Measurements from ENCODE around the gene CTSH.
"Not testable (repeated sequence)": the region's sequence is repeated elsewhere in the genome, so short reads cannot be mapped to it uniquely, and the experiment has no call there.

The CTSH gene

DNA sequence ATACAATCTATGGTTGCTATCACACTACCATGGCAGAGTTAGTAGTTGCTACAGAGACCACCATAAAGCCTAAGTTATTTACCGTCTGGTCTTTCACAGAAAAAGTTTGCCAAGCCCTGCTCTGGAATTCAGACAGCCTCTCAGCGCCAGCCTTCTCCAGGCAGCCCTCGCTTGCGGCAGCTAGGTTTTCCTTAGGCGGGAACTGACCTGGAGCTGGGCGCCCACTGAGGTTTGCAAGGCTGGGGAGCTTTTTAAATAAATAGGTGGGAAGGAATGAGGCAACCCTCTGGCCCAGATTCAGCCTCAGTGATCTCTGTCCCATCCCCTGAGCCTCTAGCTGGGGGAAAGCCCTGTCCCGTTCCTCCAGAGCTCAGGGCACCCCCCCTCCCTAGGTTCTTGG is 1.2 kb downstream of the CTSH start:
- in situ Hi-C loops (cut with MboI; ENCODE audit: low sequenced_read_pairs), result no loop called here

GRCh38 chr15:78942741-78943140 is 2.1 kb downstream of the CTSH start:
- in situ Hi-C loops (cut with MboI; ENCODE audit: low sequenced_read_pairs), result no loop called here

GRCh38 chr15:78938658-78939488 is 6.0 kb downstream of the CTSH start:
- in situ Hi-C loops (cut with MboI; ENCODE audit: low sequenced_read_pairs), result no loop called here

DNA sequence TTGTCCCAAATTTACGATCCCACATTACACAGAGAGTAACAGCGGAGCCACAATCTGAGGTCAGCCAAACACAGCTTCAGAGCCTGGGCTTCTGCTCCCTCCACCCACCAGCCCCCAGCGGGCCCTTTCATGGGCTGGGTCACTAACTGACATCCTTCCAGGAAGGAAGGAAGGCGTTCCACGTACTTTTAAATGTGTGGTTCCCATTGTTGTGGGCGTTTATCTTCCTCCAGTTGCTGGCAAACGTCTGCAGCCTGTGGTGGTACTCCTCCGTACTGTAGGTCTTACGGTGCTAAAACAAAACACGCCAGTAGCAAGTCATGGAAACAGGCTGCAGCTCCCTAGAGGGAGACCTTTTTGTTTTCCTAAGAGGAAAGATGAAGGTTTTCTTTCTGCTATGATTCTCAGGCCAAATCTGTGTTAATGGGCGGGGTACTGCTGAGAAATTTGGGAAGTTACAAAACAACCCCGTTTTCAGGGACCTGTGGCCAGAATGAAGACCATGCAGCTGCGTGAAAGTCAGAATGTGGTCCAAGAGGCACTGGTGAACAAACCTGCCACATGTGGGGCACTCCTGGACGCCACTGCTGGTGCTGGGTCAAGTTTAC is 7.6 kb downstream of the CTSH start:
- in situ Hi-C loops (cut with MboI; ENCODE audit: low sequenced_read_pairs), result no loop called here

DNA sequence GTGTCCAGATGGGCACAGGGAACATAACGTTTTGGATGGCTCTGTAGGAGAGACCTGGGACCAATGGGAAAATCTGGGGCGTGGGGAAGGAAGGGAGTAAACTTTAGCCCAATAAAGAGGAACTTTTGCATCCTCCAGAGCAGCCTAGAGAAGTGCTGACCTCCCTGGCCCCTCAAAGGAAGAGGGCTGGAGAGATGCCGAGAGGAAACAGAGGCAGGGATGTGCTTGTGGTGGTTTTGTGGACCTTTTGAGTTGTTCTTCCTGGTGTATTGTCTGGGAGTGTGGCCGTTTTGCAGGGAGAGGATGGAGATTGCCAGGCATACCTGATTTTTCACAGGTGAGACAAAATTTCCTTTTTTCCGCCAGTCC is 10.2 kb downstream of the CTSH start:
- in situ Hi-C loops (cut with MboI; ENCODE audit: low sequenced_read_pairs), result no loop called here

- in situ Hi-C loops (cut with MboI; ENCODE audit: low sequenced_read_pairs), result no loop called here
These were observed 10.8 kb downstream of the CTSH start for GRCh38 chr15:78933823-78934654.

DNA sequence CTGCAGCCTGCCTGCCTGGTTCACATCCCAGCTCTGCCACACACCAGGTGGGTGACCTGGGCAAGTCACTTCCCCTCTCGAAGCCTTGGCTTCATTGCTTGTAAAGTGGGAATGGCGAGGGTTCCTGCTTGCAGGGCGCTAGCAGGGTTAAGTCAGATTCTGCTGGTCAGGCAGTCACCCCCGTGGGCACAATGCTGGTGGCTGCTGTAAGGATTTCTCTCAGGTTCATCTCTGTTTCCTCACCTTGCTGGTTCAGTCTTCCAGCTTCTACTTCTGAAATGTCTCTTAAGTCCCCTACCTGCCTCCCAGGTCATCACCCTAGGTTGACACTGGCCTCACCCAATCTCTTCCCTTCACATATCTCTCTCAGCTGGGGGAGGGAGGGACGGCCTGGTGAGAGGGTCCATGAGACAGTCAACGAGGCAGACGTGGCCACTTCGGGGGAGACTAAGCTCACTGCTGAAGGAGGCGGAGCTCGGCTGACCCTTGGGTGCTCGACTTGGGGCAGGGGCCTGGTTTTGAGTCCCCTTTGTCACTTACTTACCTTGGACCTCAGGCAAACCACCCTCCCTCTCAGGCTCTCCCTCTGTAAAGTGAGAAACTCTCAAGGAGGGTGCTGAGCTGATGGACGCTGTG is 11.5 kb downstream of the CTSH start:
- in situ Hi-C loops (cut with MboI; ENCODE audit: low sequenced_read_pairs), result no loop called here

DNA sequence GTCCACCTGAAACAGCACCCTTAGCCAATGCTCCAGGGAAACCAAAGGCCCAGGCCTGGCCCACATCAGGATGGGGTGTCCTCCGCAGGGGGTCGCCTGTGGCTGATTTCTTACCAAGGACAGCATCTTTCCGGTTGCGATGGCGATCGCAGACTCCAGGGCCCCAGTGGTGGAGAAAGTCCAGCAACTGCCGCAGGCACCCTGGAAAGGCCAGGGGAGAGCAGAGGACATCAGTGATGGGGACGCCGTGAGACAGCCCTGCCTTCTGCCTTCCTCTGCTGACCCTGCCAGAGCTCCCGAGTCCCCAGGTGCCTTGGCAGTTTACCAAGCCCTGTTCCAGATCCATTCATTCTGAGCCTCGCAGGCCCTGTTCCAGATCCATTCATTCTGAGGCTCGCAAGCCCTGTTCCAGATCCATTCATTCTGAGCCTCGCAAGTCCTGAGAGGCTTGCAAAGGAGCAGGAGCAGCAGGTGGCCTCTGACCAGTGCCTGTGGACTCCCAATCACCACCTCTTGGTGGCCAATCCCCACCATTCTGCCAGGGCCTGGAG is 12.5 kb downstream of the CTSH start:
- in situ Hi-C loops (cut with MboI; ENCODE audit: low sequenced_read_pairs), result no loop called here

GRCh38 chr15:78931439-78932257 is 13.2 kb downstream of the CTSH start:
- in situ Hi-C loops (cut with MboI; ENCODE audit: low sequenced_read_pairs), result no loop called here

DNA sequence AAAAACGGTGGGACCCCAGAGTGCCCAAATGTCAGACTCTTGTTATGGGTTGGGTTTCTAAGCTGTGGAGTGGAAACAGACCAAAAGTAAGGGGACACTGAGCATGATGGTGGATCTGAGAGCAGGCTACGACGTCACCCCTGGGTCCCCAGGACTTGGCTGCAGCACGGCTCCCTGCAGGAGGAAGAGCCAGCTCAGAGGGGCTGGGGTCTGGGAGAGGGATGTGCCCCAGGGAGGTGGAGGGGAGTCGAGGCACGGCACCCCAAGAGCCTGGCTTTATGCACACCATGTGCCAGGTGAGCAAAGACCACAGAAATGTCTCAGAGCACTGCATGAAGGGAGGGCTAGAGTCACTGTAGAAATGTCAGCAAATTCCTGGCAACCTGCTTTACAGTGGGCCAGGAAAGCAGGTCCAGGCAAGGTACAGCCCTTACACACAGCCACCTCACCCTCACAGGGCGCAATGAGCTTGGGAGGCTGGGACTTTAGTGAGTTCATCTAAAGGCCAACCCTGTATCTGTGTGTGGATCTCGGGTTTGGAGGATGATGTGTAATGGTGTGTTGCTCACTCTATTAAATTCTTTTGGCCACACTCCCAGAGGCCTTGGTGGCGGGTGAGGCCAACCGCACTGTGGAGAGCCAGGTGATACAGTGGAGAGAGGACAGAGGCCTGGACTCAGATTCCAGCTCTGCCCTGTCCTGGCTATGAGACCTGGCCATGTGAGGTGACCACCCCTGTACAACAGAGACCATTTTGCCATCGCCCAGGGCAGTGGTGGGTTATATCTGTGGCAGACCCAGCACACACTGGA is 14.1 kb downstream of the CTSH start:
- in situ Hi-C loops (cut with MboI; ENCODE audit: low sequenced_read_pairs), result no loop called here

DNA sequence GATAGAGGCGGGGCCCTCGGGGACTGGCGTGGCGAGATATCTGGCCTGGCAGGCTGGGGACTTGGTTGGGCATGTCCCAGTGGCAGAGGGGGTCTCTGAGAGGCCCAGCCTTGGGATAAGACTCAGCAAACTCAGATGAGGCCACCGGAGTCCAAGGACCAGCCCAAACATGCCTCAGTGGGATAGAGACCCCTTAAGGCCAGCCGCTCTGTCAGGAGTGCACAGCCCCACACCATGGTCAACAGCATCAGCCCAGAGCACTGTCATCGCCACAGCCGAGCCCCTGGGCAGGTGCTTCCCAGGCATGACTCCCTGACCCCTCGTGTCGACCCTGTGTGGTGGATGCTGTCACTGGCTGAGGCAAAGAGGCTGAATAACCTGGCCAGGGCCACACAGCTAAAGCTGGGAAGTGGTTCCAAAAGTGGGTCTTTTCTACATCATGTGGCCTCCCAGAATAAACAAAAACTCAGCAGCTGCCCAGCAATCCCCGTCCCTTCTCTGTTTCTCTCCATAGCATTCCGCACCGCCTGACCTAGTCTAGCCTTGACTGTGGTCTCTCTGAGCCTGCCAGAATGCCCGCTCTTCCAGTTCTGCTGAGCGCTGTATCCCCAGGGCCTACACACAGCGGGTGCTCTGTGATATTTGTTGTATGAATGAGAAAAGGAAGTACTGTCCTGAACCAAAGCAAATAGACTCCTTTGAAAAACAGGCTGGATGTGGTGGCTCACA is 15.1 kb downstream of the CTSH start:
- in situ Hi-C loops (cut with MboI; ENCODE audit: low sequenced_read_pairs), result no loop called here

DNA sequence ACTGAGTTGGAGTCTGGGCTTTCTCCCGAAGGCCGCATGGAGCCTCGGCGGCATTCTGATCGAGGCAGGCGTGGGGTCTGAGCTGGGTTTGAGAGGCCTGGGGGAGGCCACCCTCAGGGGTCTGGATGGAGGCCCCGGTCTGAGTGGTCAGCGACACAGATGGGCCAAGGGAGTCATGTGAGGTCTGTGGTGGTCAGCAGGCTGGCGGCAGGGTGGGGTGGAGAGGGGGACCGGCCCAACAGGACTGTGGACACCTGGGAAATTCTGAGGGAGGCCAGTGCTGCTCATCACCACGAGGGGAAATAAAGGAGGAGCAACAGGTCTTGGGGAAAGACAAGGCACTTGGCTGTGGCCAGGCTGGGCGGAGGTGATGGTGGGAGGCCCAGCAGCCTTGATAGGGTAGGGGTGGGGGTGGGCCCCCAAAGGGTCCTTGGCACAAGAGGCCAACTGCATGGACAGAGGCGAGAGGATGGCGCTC is 16.2 kb downstream of the CTSH start:
- in situ Hi-C loops (cut with MboI; ENCODE audit: low sequenced_read_pairs), result no loop called here

DNA sequence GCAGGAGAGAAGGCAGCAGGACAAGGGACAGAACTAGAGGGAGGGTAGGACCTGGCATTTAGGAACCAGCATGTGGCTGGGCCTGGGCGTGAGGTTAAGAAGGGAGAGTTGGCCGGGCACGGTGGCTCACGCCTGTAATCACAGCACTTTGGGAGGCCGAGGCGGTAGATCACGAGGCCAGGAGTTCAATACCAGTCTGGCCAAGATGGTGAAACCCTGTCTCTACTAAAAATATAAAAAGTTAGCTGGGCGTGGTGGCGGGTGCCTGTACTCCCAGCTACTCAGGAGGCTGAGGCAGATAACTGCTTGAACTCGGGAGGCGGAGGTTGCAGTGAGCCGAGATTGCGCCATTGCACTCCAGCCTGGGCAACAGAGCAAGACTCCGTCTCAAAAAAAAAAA is 16.7 kb downstream of the CTSH start:
- in situ Hi-C loops (cut with MboI; ENCODE audit: low sequenced_read_pairs), result not testable (repeated sequence)

GRCh38 chr15:78927077-78927790 is 17.6 kb downstream of the CTSH start:
- in situ Hi-C loops (cut with MboI; ENCODE audit: low sequenced_read_pairs), result no loop called here

DNA sequence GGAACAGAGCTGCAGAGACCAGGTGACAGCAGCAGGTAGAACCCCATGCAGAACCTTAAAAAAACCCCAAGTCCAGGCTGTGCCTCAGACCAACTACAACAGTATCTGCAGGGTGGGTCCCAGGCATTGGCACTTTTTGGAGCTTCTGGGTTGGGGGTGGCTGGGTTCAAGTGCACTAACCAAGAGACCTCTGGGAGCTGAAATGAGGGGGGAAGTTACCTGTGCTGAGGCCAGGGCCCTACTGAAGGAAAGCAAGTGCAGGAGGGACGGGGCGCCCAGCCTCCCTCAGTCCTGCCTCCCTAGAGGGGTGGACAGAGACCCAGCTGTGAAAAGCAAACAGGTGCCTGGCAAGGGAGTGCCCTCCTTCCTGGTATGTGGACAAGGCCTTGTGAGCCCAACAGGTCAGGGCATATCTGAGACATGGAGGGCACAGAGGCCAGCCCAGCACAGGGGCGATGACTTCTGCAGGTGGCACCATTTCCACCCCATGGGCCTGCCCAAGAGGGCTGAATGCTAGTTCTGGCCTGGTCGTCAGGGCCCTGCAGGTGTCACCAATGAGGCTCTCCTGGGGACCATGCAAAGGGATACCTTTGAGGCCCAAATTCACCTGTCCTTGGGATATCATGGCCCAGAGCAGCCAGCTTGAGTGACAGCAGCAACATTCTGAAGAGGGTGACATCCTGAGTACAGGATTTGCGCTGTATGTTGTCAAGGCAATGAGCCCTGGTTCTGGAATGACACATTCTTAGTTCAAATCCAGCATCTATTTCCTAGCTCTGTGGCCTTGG is 18.7 kb downstream of the CTSH start:
- in situ Hi-C loops (cut with MboI; ENCODE audit: low sequenced_read_pairs), result no loop called here

DNA sequence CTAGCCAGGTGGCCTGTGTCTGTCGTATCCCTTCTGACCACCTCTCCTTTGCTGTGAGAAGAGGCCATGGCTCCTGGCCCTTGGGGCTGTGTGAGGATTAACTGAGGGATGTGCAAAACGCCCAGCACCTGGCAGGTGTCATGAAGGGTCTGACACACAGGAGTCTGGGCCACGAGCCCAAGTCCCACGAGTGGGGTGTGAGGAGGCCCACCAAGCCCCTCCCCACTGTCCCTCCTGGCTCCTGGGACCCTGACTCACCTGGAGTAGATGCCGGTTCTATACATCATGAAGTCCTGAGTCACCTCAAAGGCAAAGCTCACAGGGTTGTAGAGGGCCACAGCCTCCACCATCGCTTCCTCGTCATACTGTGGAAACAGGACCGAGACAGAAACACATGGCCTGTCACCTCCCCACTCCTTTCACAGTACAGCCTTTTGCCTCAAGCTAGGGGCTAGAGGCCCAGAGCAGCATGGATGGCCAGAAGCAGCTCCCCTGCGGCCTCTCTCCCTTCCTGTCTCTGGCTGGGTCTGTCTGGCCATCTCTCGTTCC is 19.7 kb downstream of the CTSH start:
- in situ Hi-C loops (cut with MboI; ENCODE audit: low sequenced_read_pairs), result no loop called here
